Activated B cell treated with CpG ODN at 0.5 μM for 24 hours (primary cell): Measurements from ENCODE around the gene SEMA4G. TPM values are rescaled to one million over a fixed set of nuclear protein-coding genes. Genes with fewer than 3 reads are reported as not detected.

Source experiments
- ATAC-seq: fragments of 200-7000 bp; cut with Tn5 transposase; one replicate; pipeline ENCODE4 v1.10.0; 2021; ENCODE audit warnings: low read depth, mild to moderate bottlenecking, moderate library complexity
- CTCF ChIA-PET: fragments of 350-600 bp; sonication (Branson Sonifier 250); formaldehyde crosslinking; loops from one replicate; lab custom pipeline; 2021; ENCODE audit warnings: antibody characterized with exemption; lab: Charles Lee
- POLR2A ChIA-PET: fragments of 350-600 bp; sonication (Branson Sonifier 250); formaldehyde crosslinking; loops from one replicate; lab custom pipeline; 2021; ENCODE audit warnings: antibody characterized with exemption; lab: Charles Lee
- DNase-seq: peaks from one replicate; pipeline ENCODE4 v3.0.0; 2022
- H3K27ac Mint-ChIP-seq: one replicate; pipeline ENCODE4 v1.8.0; 2020; ENCODE audit warnings: mixed read lengths
- H3K27me3 Mint-ChIP-seq: one replicate; pipeline ENCODE4 v1.8.0; 2021; ENCODE audit warnings: mixed read lengths
- H3K36me3 Mint-ChIP-seq: one replicate; pipeline ENCODE4 v1.8.0; 2021; ENCODE audit warnings: low read depth, mixed read lengths
- H3K4me1 Mint-ChIP-seq: one replicate; pipeline ENCODE4 v1.8.0; 2021; ENCODE audit warnings: mixed read lengths
- H3K4me3 Mint-ChIP-seq: one replicate; pipeline ENCODE4 v1.8.0; 2020; ENCODE audit warnings: mild to moderate bottlenecking, mixed read lengths
- H3K9me3 Mint-ChIP-seq: one replicate; pipeline ENCODE4 v1.8.0; 2020; ENCODE audit warnings: mixed read lengths
- CTCF ChIP-seq: fragments of 200-600 bp; IDR thresholded peaks from one replicate; pipeline ENCODE4 v1.8.0; 2022; ENCODE audit warnings: antibody characterized with exemption, mild to moderate bottlenecking
- intact Hi-C: fragments of 100-400 bp; cut with micrococcal nuclease; formaldehyde crosslinking; loops from one replicate; pipeline ENCODE4 v1.15.1; 2024
- total RNA-seq: library from RNA; stranded (reverse); gene quantifications from 2 replicates; pipeline ENCODE4 v1.2.3, GENCODE V29; 2022

The SEMA4G gene
- total RNA-seq, 1 donor from 2014 or later, result 0.60 TPM

DNA sequence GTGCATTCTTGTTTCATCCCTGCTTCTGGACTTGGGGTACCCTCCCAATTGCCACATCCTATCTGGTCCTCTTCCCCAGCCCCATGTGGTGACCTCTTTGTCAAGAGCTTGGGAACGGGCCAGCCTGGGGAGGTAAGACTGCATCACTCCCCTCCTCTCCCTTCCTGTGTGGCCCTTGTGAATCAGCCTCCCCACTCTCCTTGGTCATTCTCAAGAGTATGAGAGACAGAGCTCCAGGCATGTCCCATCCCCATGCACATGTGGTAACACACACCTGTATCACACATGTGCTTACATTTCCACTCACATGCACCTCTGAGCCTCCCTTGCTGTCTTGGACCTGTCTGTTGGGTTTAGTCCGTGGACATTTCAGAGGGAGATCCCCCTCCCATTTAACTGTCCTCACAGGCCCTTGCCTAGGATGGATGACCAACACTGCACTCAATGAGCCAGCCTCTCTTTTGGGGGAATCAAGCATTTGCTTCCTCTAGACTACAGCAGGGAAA lies 15.4 kb downstream of the SEMA4G start:
- no peak for TF ChIP-seq CTCF
- POLR2A ChIA-PET, result interaction anchor here (4.7 kb wide), 1 partner anchor 14 kb away, joined by 54 read pairs; the partner anchor contains the start of gene LZTS2
- Mint-ChIP-seq H3K36me3 (peaks cover 58% of the 10 kb centered on the region), H3K27me3 (no peaks in the 10 kb centered on the region), H3K9me3 (no peaks in the 10 kb centered on the region), H3K27ac (no peak overlapping the region), H3K4me1 (peaks cover 40% of the 10 kb centered on the region), H3K4me3 (no peak overlapping the region)
- intact Hi-C loops, result no loop called here
- ATAC-seq (no peak), DNase-seq (no peak)
- CTCF ChIA-PET, result interaction anchor here (1.2 to 6.0 kb wide), 2 partner anchors 12 to 16 kb away, joined by 4 to 34 read pairs; partner anchors contain the start of gene SEMA4G

DNA sequence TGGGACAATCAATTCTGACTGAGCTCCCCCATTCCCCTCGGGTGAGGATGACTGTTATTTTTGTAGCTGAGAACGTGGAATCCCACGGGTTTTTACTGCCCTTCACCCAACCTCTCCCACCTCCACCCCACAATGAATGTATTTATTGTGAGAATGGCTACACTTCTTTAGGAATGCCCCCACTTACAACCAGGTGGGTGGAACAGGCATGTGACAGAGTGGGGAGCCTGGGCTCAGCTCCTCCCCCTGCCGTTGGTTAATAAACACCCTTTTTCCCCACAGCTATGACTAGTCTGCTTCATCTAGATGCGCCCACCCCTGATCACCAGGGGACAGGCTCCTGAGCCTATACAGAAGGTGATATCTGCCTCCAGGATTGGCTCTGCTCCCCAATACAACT lies 16.0 kb downstream of the SEMA4G start:
- peaks cover 53% of the 10 kb centered on the region for H3K36me3 Mint-ChIP-seq

GRCh38 chr10:100986623-100986951 lies 17.3 kb downstream of the SEMA4G start:
- CTCF ChIA-PET, result interaction anchor here (6.0 kb wide), 1 partner anchor 11 kb away, joined by 34 read pairs; no protein-coding TSS in a partner anchor
- intact Hi-C loops, result loop anchor here (2.0 kb wide), 1 partner anchor 18 kb away; the partner anchor contains the start of gene SEMA4G
- POLR2A ChIA-PET, result interaction anchor here (4.7 kb wide), 1 partner anchor 12 kb away, joined by 54 read pairs; the partner anchor contains the start of gene LZTS2
- Mint-ChIP-seq H3K9me3 (no peaks in the 10 kb centered on the region), H3K36me3 (peaks cover 54% of the 10 kb centered on the region), H3K27me3 (no peaks in the 10 kb centered on the region), H3K27ac (no peak overlapping the region), H3K4me1 (peaks cover 46% of the 10 kb centered on the region), H3K4me3 (peak overlapping the region; percentile 92)
- ATAC-seq (no peak), DNase-seq (no peak)
- no peak for TF ChIP-seq CTCF

More for the DNA sequence above, 16.0 kb downstream of the SEMA4G start:
- Mint-ChIP-seq H3K27me3 (no peaks in the 10 kb centered on the region), H3K4me3 (peak overlapping the region; percentile 92), H3K9me3 (no peaks in the 10 kb centered on the region), H3K4me1 (peaks cover 41% of the 10 kb centered on the region), H3K27ac (no peak overlapping the region)
- ChIA-PET CTCF (interaction anchor here (1.2 to 6.0 kb wide), 2 partner anchors 12 to 16 kb away, joined by 4 to 34 read pairs; partner anchors contain the start of gene SEMA4G), POLR2A (interaction anchor here (4.7 kb wide), 1 partner anchor 13 kb away, joined by 54 read pairs; the partner anchor contains the start of gene LZTS2)
- no peak for TF ChIP-seq CTCF
- no peak for ATAC-seq
- no peak for DNase-seq
- intact Hi-C loops, result no loop called here

- DNase-seq (peak; percentile 81), ATAC-seq (peak; percentile 95)
- no peaks in the 10 kb centered on the region for H3K9me3 Mint-ChIP-seq
- TF ChIP-seq CTCF, result no peak
- H3K4me1 Mint-ChIP-seq, result peaks cover 46% of the 10 kb centered on the region
- H3K27ac Mint-ChIP-seq, result peak within 1 kb of the TSS; percentile 82
- H3K27me3 Mint-ChIP-seq, result no peaks in the 10 kb centered on the region
- ChIA-PET POLR2A (interaction anchor here (1.0 to 4.7 kb wide), 2 partner anchors 11 to 75 kb away, joined by 3 to 54 read pairs; partner anchors contain the start of genes LZTS2 and SLF2), CTCF (interaction anchor here (6.0 kb wide), 1 partner anchor 10 kb away, joined by 34 read pairs; no protein-coding TSS in a partner anchor)
- intact Hi-C loops, result loop anchor here (1.0 to 2.0 kb wide), 2 partner anchors 10 to 18 kb away; partner anchors contain the start of gene SEMA4G
- H3K36me3 Mint-ChIP-seq, result peaks cover 50% of the 10 kb centered on the region
- H3K4me3 Mint-ChIP-seq, result peak within 1 kb of the TSS; percentile 92
Observed at GRCh38 chr10:100986952-100987684, 17.8 kb downstream of the SEMA4G start, which contains the start of the genes MRPL43 and TWNK. Gene MRPL43, minus strand, starts transcription at chr10:100987497. Its CDS starts 54 bp downstream, at chr10:100987443. Gene TWNK, plus strand, starts transcription at chr10:100987543. Its CDS starts 668 bp downstream, at chr10:100988211.
